Gastrocnemius medialis (tissue), 4 donors: ENCODE results near the gene RPL3.

Experiments
- CTCF ChIP-seq, 5 experiments: fragments of 450-650 bp in 3 of 5; fragments of 200-600 bp in 2 of 5; sonication (generic) in 2 of 5; IDR thresholded peaks in 4 of 5; conservative IDR thresholded peaks in 1 of 5; 1 replicate in 4 of 5; 2 replicates in 1 of 5; pipeline ENCODE4 v1.5.1; 2016 to 2019; ENCODE audit warnings: antibody characterized with exemption in 5 of 5, mild to moderate bottlenecking in 3 of 5, moderate library complexity in 3 of 5
- POLR2A ChIP-seq, 2 donors: fragments of 450-650 bp; IDR thresholded peaks; one replicate each; pipeline ENCODE4 v1.6.1; 2017; ENCODE audit warnings: antibody characterized with exemption in 2 of 2, mild to moderate bottlenecking in 2 of 2, moderate library complexity in 2 of 2

GRCh38 chr22:39344046-39344390, 24.6 kb upstream of the RPL3 start:
- TF ChIP-seq CTCF (IDR thresholded peaks at IDR 0.05 in 4 of 5, conservative IDR thresholded peaks at IDR 0.05 in 1 of 5), result no peak
- no peak for TF ChIP-seq POLR2A (IDR thresholded peaks at IDR 0.05)
